ENCODE data around the gene SIRPD. TPM values are rescaled to one million over a fixed set of nuclear protein-coding genes. Genes with fewer than 3 reads are reported as not detected.
A peak's percentile ranks its signal among the peaks of the same experiment; 100 is the strongest.

The SIRPD gene
- total and polyA plus RNA-seq, 4 donors = 0.28 to 1.9 (median 0.80) TPM

DNA sequence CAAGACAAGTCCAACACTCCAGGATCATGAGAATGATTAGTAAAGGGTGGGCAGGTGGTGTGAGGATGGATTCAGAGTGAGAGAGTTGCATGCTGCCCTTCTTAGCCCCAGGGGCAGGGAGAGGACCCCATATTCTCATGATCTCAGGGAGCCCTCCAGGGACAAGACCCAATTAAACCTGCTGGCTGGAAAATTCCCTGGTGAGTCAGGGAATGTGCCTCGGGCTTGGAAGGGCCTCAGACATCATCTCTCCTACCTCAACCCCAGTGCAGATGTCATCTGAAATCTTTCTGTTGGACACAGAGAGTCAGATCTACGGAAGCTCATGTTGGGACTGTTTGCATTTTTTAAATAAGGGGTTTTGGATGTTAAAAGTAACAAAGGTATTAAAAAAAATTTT, 9.2 kb upstream of the SIRPD start:
- Histone ChIP-seq H3K27ac (ENCODE audit: low read depth in 1 of 2, low read length in 1 of 2) (no peak overlapping the region), H3K4me3 (no peak overlapping the region), H3K9me3 (ENCODE audit: control insufficient read depth in 4 of 4, insufficient read depth in 3 of 4, low read length in 3 of 4) (no peaks in the 10 kb centered on the region), H3K9ac (ENCODE audit: insufficient read depth in 1 of 2, low read length in 2 of 2) (no peak overlapping the region), H3K27me3 (ENCODE audit: control insufficient read depth in 3 of 3, insufficient read depth in 3 of 3, low read length in 2 of 3) (peaks cover 0 to 3% (median 2%) of the 10 kb centered on the region in 3 donors), H3K4me1 (ENCODE audit: control insufficient read depth in 5 of 5, insufficient read depth in 5 of 5, low read length in 5 of 5) (no peaks in the 10 kb centered on the region), H3K36me3 (ENCODE audit: control insufficient read depth in 4 of 4, insufficient read depth in 4 of 4, low read length in 4 of 4) (no peaks in the 10 kb centered on the region)
- TF ChIP-seq, protein P1, sequence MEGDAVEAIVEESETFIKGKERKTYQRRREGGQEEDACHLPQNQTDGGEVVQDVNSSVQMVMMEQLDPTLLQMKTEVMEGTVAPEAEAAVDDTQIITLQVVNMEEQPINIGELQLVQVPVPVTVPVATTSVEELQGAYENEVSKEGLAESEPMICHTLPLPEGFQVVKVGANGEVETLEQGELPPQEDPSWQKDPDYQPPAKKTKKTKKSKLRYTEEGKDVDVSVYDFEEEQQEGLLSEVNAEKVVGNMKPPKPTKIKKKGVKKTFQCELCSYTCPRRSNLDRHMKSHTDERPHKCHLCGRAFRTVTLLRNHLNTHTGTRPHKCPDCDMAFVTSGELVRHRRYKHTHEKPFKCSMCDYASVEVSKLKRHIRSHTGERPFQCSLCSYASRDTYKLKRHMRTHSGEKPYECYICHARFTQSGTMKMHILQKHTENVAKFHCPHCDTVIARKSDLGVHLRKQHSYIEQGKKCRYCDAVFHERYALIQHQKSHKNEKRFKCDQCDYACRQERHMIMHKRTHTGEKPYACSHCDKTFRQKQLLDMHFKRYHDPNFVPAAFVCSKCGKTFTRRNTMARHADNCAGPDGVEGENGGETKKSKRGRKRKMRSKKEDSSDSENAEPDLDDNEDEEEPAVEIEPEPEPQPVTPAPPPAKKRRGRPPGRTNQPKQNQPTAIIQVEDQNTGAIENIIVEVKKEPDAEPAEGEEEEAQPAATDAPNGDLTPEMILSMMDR (IDR thresholded peaks at IDR 0.05; ENCODE audit: control extremely low read depth, extremely low read depth) = no peak
- ATAC-seq (ENCODE audit: insufficient read depth, low FRiP score) = no peak
- WGBS, 2 donors = 89 to 90% methylated on average over 2 of the region's 2 CpGs
- no peak for DNase-seq

DNA sequence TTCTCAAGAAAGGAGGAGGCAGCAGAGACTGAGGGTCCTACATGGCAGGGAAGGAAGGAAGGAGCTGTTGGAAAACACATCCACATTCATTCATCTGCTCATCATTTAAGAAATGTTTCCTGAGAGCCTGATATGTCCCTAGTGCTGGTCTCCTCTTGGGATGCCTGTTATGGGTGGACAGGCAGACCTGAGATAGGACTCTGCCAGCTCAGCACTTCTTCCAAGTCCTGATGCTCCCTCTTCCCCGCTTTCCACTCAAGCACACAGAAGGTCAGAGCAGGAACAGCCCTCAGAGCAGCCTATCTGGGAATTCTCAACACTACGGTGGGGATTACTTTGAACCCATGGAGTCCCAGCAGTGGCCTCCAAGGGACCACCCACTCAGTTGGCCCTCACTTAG, 8.0 kb upstream of the SIRPD start:
- Histone ChIP-seq H3K27me3 (ENCODE audit: control insufficient read depth in 3 of 3, insufficient read depth in 3 of 3, low read length in 2 of 3) (peaks cover 0 to 5% (median 2%) of the 10 kb centered on the region in 3 donors), H3K36me3 (ENCODE audit: control insufficient read depth in 4 of 4, insufficient read depth in 4 of 4, low read length in 4 of 4) (no peaks in the 10 kb centered on the region), H3K4me1 (ENCODE audit: control insufficient read depth in 5 of 5, insufficient read depth in 5 of 5, low read length in 5 of 5) (no peaks in the 10 kb centered on the region), H3K9ac (ENCODE audit: insufficient read depth in 1 of 2, low read length in 2 of 2) (no peak overlapping the region), H3K9me3 (ENCODE audit: control insufficient read depth in 4 of 4, insufficient read depth in 3 of 4, low read length in 3 of 4) (no peaks in the 10 kb centered on the region), H3K27ac (ENCODE audit: low read depth in 1 of 2, low read length in 1 of 2) (no peak overlapping the region), H3K4me3 (no peak overlapping the region)
- DNase-seq (no peak), ATAC-seq (ENCODE audit: insufficient read depth, low FRiP score) (no peak)
- WGBS, 2 donors = 93 to 97% methylated on average over 2 of the region's 2 CpGs
- TF ChIP-seq, protein P1 (IDR thresholded peaks at IDR 0.05; ENCODE audit: control extremely low read depth, extremely low read depth) = no peak

DNA sequence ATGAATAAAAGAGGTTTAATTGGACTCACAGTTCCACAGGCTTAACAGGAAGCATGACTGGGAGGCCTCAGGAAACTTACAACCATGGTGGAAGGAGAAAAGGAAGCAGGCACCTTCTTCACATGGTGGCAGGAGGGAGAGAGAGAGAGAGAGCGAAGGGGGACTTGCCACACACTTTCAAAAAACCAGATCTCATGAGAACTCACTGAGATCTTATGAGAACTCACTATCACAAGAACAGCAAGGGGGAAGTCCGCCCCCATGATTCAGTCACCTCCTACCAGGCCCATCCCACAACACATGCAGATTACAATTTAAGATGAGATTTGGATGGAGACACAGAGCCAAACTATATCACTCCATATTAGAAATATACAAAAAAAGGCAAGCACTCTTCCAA, 6.1 kb upstream of the SIRPD start:
- WGBS, 2 donors = 77 to 80% methylated on average over 2 of the region's 2 CpGs
- Histone ChIP-seq H3K4me1 (ENCODE audit: control insufficient read depth in 5 of 5, insufficient read depth in 5 of 5, low read length in 5 of 5) (no peaks in the 10 kb centered on the region), H3K27me3 (ENCODE audit: control insufficient read depth in 3 of 3, insufficient read depth in 3 of 3, low read length in 2 of 3) (peaks cover 0 to 5% (median 2%) of the 10 kb centered on the region in 3 donors), H3K9ac (ENCODE audit: insufficient read depth in 1 of 2, low read length in 2 of 2) (no peak overlapping the region), H3K27ac (ENCODE audit: low read depth in 1 of 2, low read length in 1 of 2) (no peak overlapping the region), H3K9me3 (ENCODE audit: control insufficient read depth in 4 of 4, insufficient read depth in 3 of 4, low read length in 3 of 4) (no peaks in the 10 kb centered on the region), H3K36me3 (ENCODE audit: control insufficient read depth in 4 of 4, insufficient read depth in 4 of 4, low read length in 4 of 4) (no peaks in the 10 kb centered on the region), H3K4me3 (no peak overlapping the region)
- ATAC-seq (ENCODE audit: insufficient read depth, low FRiP score) = no peak
- TF ChIP-seq, protein P1 (IDR thresholded peaks at IDR 0.05; ENCODE audit: control extremely low read depth, extremely low read depth) = no peak
- no peak for DNase-seq

DNA sequence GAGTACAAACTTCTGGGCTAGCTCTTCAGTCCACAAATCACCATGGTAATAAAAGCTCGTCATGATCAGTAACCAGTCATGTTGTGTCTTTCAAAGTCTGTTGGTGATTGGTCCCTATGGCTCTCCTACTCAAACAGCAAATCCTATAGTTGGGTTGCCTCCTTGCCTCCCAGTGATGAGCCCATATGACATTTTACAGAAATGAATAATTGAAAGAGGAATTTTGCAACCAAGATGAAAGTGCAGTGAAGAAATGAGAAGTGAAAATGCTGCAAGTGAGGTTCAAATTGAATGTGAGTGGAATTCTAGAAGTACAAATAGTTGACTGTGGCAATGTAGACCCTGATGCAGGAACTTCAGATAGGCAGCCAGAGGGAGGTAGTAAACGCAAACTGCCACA, 5.1 kb upstream of the SIRPD start:
- Histone ChIP-seq H3K27me3 (ENCODE audit: control insufficient read depth in 3 of 3, insufficient read depth in 3 of 3, low read length in 2 of 3) (peaks cover 0 to 2% (median 2%) of the 10 kb centered on the region in 3 donors), H3K27ac (ENCODE audit: low read depth in 1 of 2, low read length in 1 of 2) (no peak overlapping the region), H3K9me3 (ENCODE audit: control insufficient read depth in 4 of 4, insufficient read depth in 3 of 4, low read length in 3 of 4) (no peaks in the 10 kb centered on the region), H3K4me1 (ENCODE audit: control insufficient read depth in 5 of 5, insufficient read depth in 5 of 5, low read length in 5 of 5) (no peaks in the 10 kb centered on the region), H3K4me3 (no peak overlapping the region), H3K36me3 (ENCODE audit: control insufficient read depth in 4 of 4, insufficient read depth in 4 of 4, low read length in 4 of 4) (no peaks in the 10 kb centered on the region), H3K9ac (ENCODE audit: insufficient read depth in 1 of 2, low read length in 2 of 2) (no peak overlapping the region)
- TF ChIP-seq, protein P1 (IDR thresholded peaks at IDR 0.05; ENCODE audit: control extremely low read depth, extremely low read depth) = no peak
- whole genome bisulfite sequencing, 2 donors = 52 to 75% methylated on average over 2 of the region's 2 CpGs
- no peak for ATAC-seq (ENCODE audit: insufficient read depth, low FRiP score)
- peak in 1 of 3 donors; percentile 3 for DNase-seq

Data from lung (tissue), 12 donors.